ENCODE measurements around the gene PRSS36.
A peak's percentile ranks its signal among the peaks of the same experiment; 100 is the strongest.
"Not testable (repeated sequence)": the region's sequence is repeated elsewhere in the genome, so short reads cannot be mapped to it uniquely, and the experiment has no call there.

Gene PRSS36

GRCh38 chr16:31107465-31107867 lies 42.4 kb downstream of the PRSS36 start:
- DNase-seq (ENCODE audit: insufficient read length, low spot score) (no peak), FAIRE-seq (no peak)

- DNase-seq (ENCODE audit: insufficient read length, low spot score) (no peak), FAIRE-seq (no peak)
Observed at GRCh38 chr16:31106509-31107464, 43.1 kb downstream of the PRSS36 start.

GRCh38 chr16:31105677-31106213 lies 44.1 kb downstream of the PRSS36 start:
- no peak for FAIRE-seq
- peak; percentile 61 for DNase-seq (ENCODE audit: insufficient read length, low spot score)

GRCh38 chr16:31100876-31101641 lies 48.8 kb downstream of the PRSS36 start:
- not testable (repeated sequence) for FAIRE-seq; DNase-seq (ENCODE audit: insufficient read length, low spot score)

GRCh38 chr16:31099860-31100638 lies 49.8 kb downstream of the PRSS36 start:
- no peak for FAIRE-seq
- DNase-seq (ENCODE audit: insufficient read length, low spot score) = no peak

- DNase-seq (ENCODE audit: insufficient read length, low spot score) (peak; percentile 98), FAIRE-seq (peak; percentile 90)
Observed at GRCh38 chr16:31094424-31095120, 55.3 kb downstream of the PRSS36 start, which contains the start of gene VKORC1. Gene VKORC1, minus strand, starts transcription at chr16:31094797. Its CDS starts 68 bp downstream, at chr16:31094729.

- DNase-seq (ENCODE audit: insufficient read length, low spot score) (no peak), FAIRE-seq (no peak)
Observed at GRCh38 chr16:31094088-31094423, 55.8 kb downstream of the PRSS36 start.

- DNase-seq (ENCODE audit: insufficient read length, low spot score) (peak; percentile 68), FAIRE-seq (peak; percentile 33)
Observed at GRCh38 chr16:31093132-31093703, 56.6 kb downstream of the PRSS36 start.

GRCh38 chr16:31092330-31092729 lies 57.5 kb downstream of the PRSS36 start:
- no peak for DNase-seq (ENCODE audit: insufficient read length, low spot score)
- FAIRE-seq = no peak

GRCh38 chr16:31090540-31090939 lies 59.3 kb downstream of the PRSS36 start:
- FAIRE-seq (no peak), DNase-seq (ENCODE audit: insufficient read length, low spot score) (no peak)

- FAIRE-seq (no peak), DNase-seq (ENCODE audit: insufficient read length, low spot score) (no peak)
Observed at GRCh38 chr16:31089199-31089598, 60.7 kb downstream of the PRSS36 start.

Data from HTR-8/SVneo (cell line).